ENCODE results near the gene AGRN.

AGRN gene

GRCh38 chr1:1088801-1089680 lies 69.1 kb downstream of the AGRN start:
- no peak for DNase-seq (ENCODE audit: low read depth)
- TF ChIP-seq MYC (IDR thresholded peaks at IDR 0.05; ENCODE audit: low read depth, low read length): no peak
- TF ChIP-seq CTCF (IDR thresholded peaks at IDR 0.05; ENCODE audit: low read depth, low read length): no peak
- TF ChIP-seq MAX (IDR thresholded peaks at IDR 0.05; ENCODE audit: low read depth, low read length): no peak
- TF ChIP-seq POLR2A (IDR thresholded peaks at IDR 0.05; ENCODE audit: extremely low read depth, insufficient read length): no peak

GRCh38 chr1:1089731-1090423 lies 70.0 kb downstream of the AGRN start:
- TF ChIP-seq MAX (IDR thresholded peaks at IDR 0.05; ENCODE audit: low read depth, low read length): no peak
- H3K4me3 ChIP-seq (ENCODE audit: low read depth, low read length): no peak overlapping the region
- DNase-seq (ENCODE audit: low read depth): no peak

More at GRCh38 chr1:1088801-1089680, 69.1 kb downstream of the AGRN start:
- H3K4me3 ChIP-seq (ENCODE audit: low read depth, low read length): no peak overlapping the region

GRCh38 chr1:1090424-1091343 lies 70.8 kb downstream of the AGRN start:
- no peak for DNase-seq (ENCODE audit: low read depth)
- H3K4me3 ChIP-seq (ENCODE audit: low read depth, low read length): no peak overlapping the region
- TF ChIP-seq CTCF (IDR thresholded peaks at IDR 0.05; ENCODE audit: low read depth, low read length) (no peak), MAX (IDR thresholded peaks at IDR 0.05; ENCODE audit: low read depth, low read length) (no peak), POLR2A (IDR thresholded peaks at IDR 0.05; ENCODE audit: extremely low read depth, insufficient read length) (no peak), MYC (IDR thresholded peaks at IDR 0.05; ENCODE audit: low read depth, low read length) (no peak)

- no peak for DNase-seq (ENCODE audit: low read depth)
- H3K4me3 ChIP-seq (ENCODE audit: low read depth, low read length): no peak overlapping the region
- no peak for TF ChIP-seq POLR2A (IDR thresholded peaks at IDR 0.05; ENCODE audit: extremely low read depth, insufficient read length)
- no peak for TF ChIP-seq MAX (IDR thresholded peaks at IDR 0.05; ENCODE audit: low read depth, low read length)
- no peak for TF ChIP-seq CTCF (IDR thresholded peaks at IDR 0.05; ENCODE audit: low read depth, low read length)
- TF ChIP-seq MYC (IDR thresholded peaks at IDR 0.05; ENCODE audit: low read depth, low read length): no peak
Observed at GRCh38 chr1:1091344-1092148, 71.6 kb downstream of the AGRN start.

- TF ChIP-seq MAX (IDR thresholded peaks at IDR 0.05; ENCODE audit: low read depth, low read length) (no peak), CTCF (IDR thresholded peaks at IDR 0.05; ENCODE audit: low read depth, low read length) (no peak), POLR2A (IDR thresholded peaks at IDR 0.05; ENCODE audit: extremely low read depth, insufficient read length) (no peak), MYC (IDR thresholded peaks at IDR 0.05; ENCODE audit: low read depth, low read length) (no peak)
- no peak for DNase-seq (ENCODE audit: low read depth)
- H3K4me3 ChIP-seq (ENCODE audit: low read depth, low read length): no peak overlapping the region
Observed at GRCh38 chr1:1092149-1092855, 72.4 kb downstream of the AGRN start.
